ENCODE results near the gene TEX261.
"Not testable (repeated sequence)": the region's sequence is repeated elsewhere in the genome, so short reads cannot be mapped to it uniquely, and the experiment has no call there.

TEX261 gene

DNA sequence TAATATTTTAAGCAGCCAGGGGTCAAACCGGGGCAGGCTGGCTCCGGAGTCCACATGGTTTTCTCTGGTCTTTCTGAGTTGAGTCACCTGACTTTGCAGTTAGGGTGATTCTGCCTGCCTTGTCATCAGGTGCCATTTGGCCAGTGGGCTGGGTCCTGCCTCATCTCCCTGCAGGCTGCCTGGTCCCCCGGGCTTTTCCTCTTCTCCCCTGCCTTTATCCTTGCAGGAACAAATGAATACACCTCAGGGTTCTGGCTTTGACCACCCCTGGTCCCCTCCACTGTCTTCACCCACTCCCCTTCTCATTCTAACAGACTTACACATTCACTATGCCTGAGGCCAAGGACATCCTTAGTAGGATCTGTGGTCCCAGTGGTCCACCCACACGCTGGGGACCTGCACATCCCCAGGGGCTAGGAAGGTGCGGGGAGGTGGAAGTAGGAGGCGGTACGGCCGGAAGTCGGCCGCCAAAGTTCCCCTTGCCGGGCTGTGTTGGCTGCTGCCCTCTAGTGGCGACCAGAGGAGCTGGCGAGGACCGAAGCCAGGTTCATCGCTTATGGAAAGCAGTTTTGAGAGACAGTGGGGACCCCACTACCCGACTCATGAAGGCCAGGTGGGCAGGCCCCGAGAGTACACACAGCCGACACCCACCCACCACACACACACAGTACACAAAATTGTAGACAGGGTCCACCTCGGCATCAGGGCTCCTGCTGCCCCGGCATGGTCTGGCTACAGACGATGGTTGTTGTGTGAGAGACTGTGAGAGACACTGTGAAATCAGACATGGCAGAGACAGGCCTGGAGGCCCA is 6.3 kb upstream of the TEX261 start:
- Histone ChIP-seq H3K27me3 (no peaks in the 10 kb centered on the region), H3K9me3 (no peaks in the 10 kb centered on the region), H3K36me3 (no peaks in the 10 kb centered on the region), H3K4me1 (no peaks in the 10 kb centered on the region), H3K4me3 (ENCODE audit: low read depth, low read length) (peak overlapping the region; percentile 45)
- DNase-seq = peak; percentile 67
- TF ChIP-seq CTCF (IDR thresholded peaks at IDR 0.05; ENCODE audit: low read depth, low read length) = peak; percentile 71

- H3K4me1 ChIP-seq; H3K36me3 ChIP-seq; H3K27me3 ChIP-seq; H3K4me3 ChIP-seq (ENCODE audit: low read depth, low read length); H3K9me3 ChIP-seq; DNase-seq: not testable (repeated sequence)
Observed at GRCh38 chr2:70999931-71000330, 5.3 kb upstream of the TEX261 start.

- H3K27me3 ChIP-seq = no peaks in the 10 kb centered on the region
- H3K36me3 ChIP-seq = no peaks in the 10 kb centered on the region
- no peak for DNase-seq
- H3K9me3 ChIP-seq = no peaks in the 10 kb centered on the region
- H3K4me1 ChIP-seq = no peaks in the 10 kb centered on the region
- TF ChIP-seq CTCF (IDR thresholded peaks at IDR 0.05; ENCODE audit: low read depth, low read length) = no peak
- H3K4me3 ChIP-seq (ENCODE audit: low read depth, low read length) = no peak overlapping the region
Observed at GRCh38 chr2:70999362-70999761, 4.7 kb upstream of the TEX261 start.

DNA sequence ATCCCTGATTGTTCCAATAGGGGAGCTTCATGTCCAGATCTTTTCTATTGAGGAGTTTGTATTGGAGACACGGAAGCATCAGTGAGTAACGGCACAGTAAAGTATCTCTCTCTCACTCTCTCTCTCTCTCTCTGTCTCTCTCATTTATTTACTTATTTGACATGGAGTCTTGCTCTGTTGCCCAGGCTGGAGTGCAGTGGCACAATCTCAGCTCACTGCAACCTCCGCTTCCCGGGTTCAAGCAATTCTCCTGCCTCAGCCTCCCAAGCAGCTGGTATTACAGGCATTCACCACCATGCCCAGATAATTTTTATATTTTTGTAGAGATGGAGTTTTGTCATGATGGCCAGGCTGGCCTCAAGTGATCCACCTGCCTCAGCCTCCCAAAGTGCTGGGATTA is 4.2 kb upstream of the TEX261 start:
- DNase-seq, H3K4me1 ChIP-seq: not testable (repeated sequence)

GRCh38 chr2:70995426-70995729 is 705 bp upstream of the TEX261 start:
- Histone ChIP-seq H3K9me3 (no peaks in the 10 kb centered on the region), H3K27me3 (no peaks in the 10 kb centered on the region), H3K36me3 (no peaks in the 10 kb centered on the region), H3K4me1 (no peaks in the 10 kb centered on the region), H3K4me3 (ENCODE audit: low read depth, low read length) (peak overlapping the region; percentile 73)
- peak; percentile 25 for DNase-seq
- peak; percentile 44 for TF ChIP-seq CTCF (IDR thresholded peaks at IDR 0.05; ENCODE audit: low read depth, low read length)

More for the DNA sequence above, 4.2 kb upstream of the TEX261 start:
- not testable (repeated sequence) for H3K36me3 ChIP-seq; H3K27me3 ChIP-seq; H3K9me3 ChIP-seq; H3K4me3 ChIP-seq (ENCODE audit: low read depth, low read length)

- Histone ChIP-seq H3K36me3 (no peaks in the 10 kb centered on the region), H3K9me3 (no peaks in the 10 kb centered on the region), H3K27me3 (no peaks in the 10 kb centered on the region), H3K4me3 (ENCODE audit: low read depth, low read length) (peak overlapping the region; percentile 78), H3K4me1 (no peaks in the 10 kb centered on the region)
- no peak for TF ChIP-seq CTCF (IDR thresholded peaks at IDR 0.05; ENCODE audit: low read depth, low read length)
- DNase-seq = no peak
Observed at GRCh38 chr2:70994009-70994698, 519 bp downstream of the TEX261 start.
